ENCODE data around the gene MYO1D. TPM values are rescaled to one million over a fixed set of nuclear protein-coding genes. Genes with fewer than 3 reads are reported as not detected.

MYO1D gene
- total RNA-seq, 1 experiment from 2014 or later: 35.7 TPM

- no peak for ATAC-seq
- TF ChIP-seq FOSL1 (IDR thresholded peaks at IDR 0.05; ENCODE audit: low read depth) (no peak), ZBTB33 (IDR thresholded peaks at IDR 0.05; ENCODE audit: extremely low read depth, insufficient replicate concordance, low read length) (no peak)
- no TSS peak for BruUV-seq (replicated peaks)
- Histone ChIP-seq H3K4me1 (ENCODE audit: control insufficient read depth in 1 of 2, insufficient read depth in 2 of 2, low read length in 2 of 2) (no peaks in the 10 kb centered on the region), H3K36me3 (ENCODE audit: control insufficient read depth in 1 of 2, insufficient read depth in 2 of 2, low read length in 2 of 2) (no peaks in the 10 kb centered on the region), H4K20me1 (ENCODE audit: insufficient read depth) (no peaks in the 10 kb centered on the region), H2AFZ (ENCODE audit: low read depth, low read length, poor library complexity, severe bottlenecking) (no peak overlapping the region), H3K27ac (ENCODE audit: low read depth, low read length) (no peak overlapping the region), H3K9me2 (ENCODE audit: insufficient read depth) (no peaks in the 10 kb centered on the region), H3K9ac (ENCODE audit: low read length) (no peak overlapping the region), H3K79me2 (ENCODE audit: insufficient read depth, low read length) (no peaks in the 10 kb centered on the region), H3K4me3 (replicated peaks in 1 of 2; ENCODE audit: low read depth in 1 of 2, low read length in 2 of 2) (no peak overlapping the region), H3K27me3 (ENCODE audit: insufficient read depth, low read length) (no peaks in the 10 kb centered on the region), H3K4me2 (ENCODE audit: low read length) (no peak overlapping the region), H3K9me3 (ENCODE audit: control insufficient read depth in 1 of 2, insufficient read depth in 1 of 2, low read depth in 1 of 2, low read length in 2 of 2) (no peaks in the 10 kb centered on the region)
- no peak for DNase-seq (ENCODE audit: low read depth, low spot score)
- ChIA-PET POLR2A (no interaction called here), CTCF (interaction anchor here (1.6 kb wide), 1 partner anchor 9 kb away, joined by 9 read pairs; no protein-coding TSS in a partner anchor), RAD21 (ENCODE audit: low non-redundant PET in 1 of 2, low total read pairs in 2 of 2, uncharacterized antibody in 2 of 2, unreplicated experiment in 2 of 2) (no interaction called here)
- intact Hi-C loops (cut with micrococcal nuclease): no loop called here
Observed at GRCh38 chr17:32774695-32775084, 102.2 kb downstream of the MYO1D start.

- Histone ChIP-seq H3K9ac (ENCODE audit: low read length) (no peak overlapping the region), H3K27me3 (ENCODE audit: insufficient read depth, low read length) (no peaks in the 10 kb centered on the region), H2AFZ (ENCODE audit: low read depth, low read length, poor library complexity, severe bottlenecking) (no peak overlapping the region), H3K27ac (ENCODE audit: low read depth, low read length) (no peak overlapping the region), H3K36me3 (ENCODE audit: control insufficient read depth in 1 of 2, insufficient read depth in 2 of 2, low read length in 2 of 2) (no peaks in the 10 kb centered on the region), H3K79me2 (ENCODE audit: insufficient read depth, low read length) (no peaks in the 10 kb centered on the region), H3K9me2 (ENCODE audit: insufficient read depth) (no peaks in the 10 kb centered on the region), H4K20me1 (ENCODE audit: insufficient read depth) (no peaks in the 10 kb centered on the region; the same call in 1 of the 2 replicates), H3K4me2 (ENCODE audit: low read length) (no peak overlapping the region), H3K4me3 (replicated peaks in 1 of 2; ENCODE audit: low read depth in 1 of 2, low read length in 2 of 2) (no peak overlapping the region), H3K4me1 (ENCODE audit: control insufficient read depth in 1 of 2, insufficient read depth in 2 of 2, low read length in 2 of 2) (no peaks in the 10 kb centered on the region), H3K9me3 (ENCODE audit: control insufficient read depth in 1 of 2, insufficient read depth in 1 of 2, low read depth in 1 of 2, low read length in 2 of 2) (no peaks in the 10 kb centered on the region)
- intact Hi-C loops (cut with micrococcal nuclease): no loop called here
- CTCF ChIA-PET: interaction anchor here (1.6 kb wide), 1 partner anchor 9 kb away, joined by 9 read pairs; no protein-coding TSS in a partner anchor
- RAD21 ChIA-PET (ENCODE audit: low non-redundant PET in 1 of 2, low total read pairs in 2 of 2, uncharacterized antibody in 2 of 2, unreplicated experiment in 2 of 2): no interaction called here
- POLR2A ChIA-PET: no interaction called here
- TF ChIP-seq CBX3 (IDR thresholded peaks at IDR 0.05; ENCODE audit: low read depth): no peak
- TF ChIP-seq TCF7L2 (IDR thresholded peaks at IDR 0.05; ENCODE audit: borderline replicate concordance, extremely low read depth, insufficient read depth, insufficient read length): no peak
- TF ChIP-seq ELF1 (IDR thresholded peaks at IDR 0.05; ENCODE audit: borderline replicate concordance, low read depth): no peak
- TF ChIP-seq ZNF274 (IDR thresholded peaks at IDR 0.05; ENCODE audit: low read depth, low read length): no peak
- no peak for TF ChIP-seq REST (IDR thresholded peaks at IDR 0.05; ENCODE audit: low read depth)
- TF ChIP-seq SRF (IDR thresholded peaks at IDR 0.05; ENCODE audit: low read depth): no peak
- TF ChIP-seq ZFX (IDR thresholded peaks at IDR 0.05): no peak
- no peak for TF ChIP-seq MAX (IDR thresholded peaks at IDR 0.05)
- TF ChIP-seq ATF3 (IDR thresholded peaks at IDR 0.05): no peak
- no peak for TF ChIP-seq EZH2 (IDR thresholded peaks at IDR 0.05)
- no peak for TF ChIP-seq RAD21 (IDR thresholded peaks at IDR 0.05; ENCODE audit: low read depth)
- TF ChIP-seq FOSL1 (IDR thresholded peaks at IDR 0.05; ENCODE audit: low read depth): no peak
- no peak for DNase-seq (ENCODE audit: low read depth, low spot score)
- no TSS peak for BruUV-seq (replicated peaks)
- no peak for ATAC-seq
Observed at GRCh38 chr17:32773856-32774694, 102.8 kb downstream of the MYO1D start.

Measured in HCT116 (cell line).